HG03460 (cell line): ENCODE data around the gene FHDC1.
"Not testable (repeated sequence)": the region's sequence is repeated elsewhere in the genome, so short reads cannot be mapped to it uniquely, and the experiment has no call there.

Experiments
- ATAC-seq: cut with Tn5 transposase; IDR thresholded peaks from one replicate; pipeline ENCODE4 v1.9.1; 2021; ENCODE audit not compliant: unreplicated experiment

FHDC1 gene

GRCh38 chr4:152935631-152936445 is at the start of gene FHDC1:
Gene FHDC1 (plus strand): TSS chr4:152936323. CDS start chr4:152943058, 6,735 bp downstream.
- ATAC-seq: no peak

- no peak for ATAC-seq
Measured at GRCh38 chr4:152887981-152888380, 48.1 kb upstream of the FHDC1 start.

- ATAC-seq: no peak
Measured at GRCh38 chr4:152892974-152893373, 43.1 kb upstream of the FHDC1 start.

DNA sequence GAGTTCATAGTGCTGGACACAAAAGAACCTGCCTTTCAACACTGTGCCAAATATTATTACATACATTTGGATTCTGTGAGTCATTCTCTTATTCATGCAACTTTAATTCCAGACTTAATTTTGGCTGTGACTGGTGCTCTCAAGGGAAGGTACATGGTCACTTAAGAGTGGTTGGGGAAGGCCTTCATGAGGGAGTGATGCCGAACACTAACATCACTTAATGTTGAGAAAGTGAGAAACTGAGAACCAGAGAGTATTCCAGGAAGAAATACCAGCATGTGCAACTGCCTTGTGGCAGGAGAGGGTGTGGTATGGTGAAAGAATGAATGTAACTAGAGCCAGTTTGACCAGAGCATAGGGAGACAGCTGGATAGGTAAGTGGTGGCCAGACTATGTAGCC is 41.5 kb upstream of the FHDC1 start:
- ATAC-seq: no peak

- no peak for ATAC-seq
Measured at GRCh38 chr4:152896811-152897210, 39.3 kb upstream of the FHDC1 start.

- not testable (repeated sequence) for ATAC-seq
Measured at GRCh38 chr4:152898133-152898532, 38.0 kb upstream of the FHDC1 start.

DNA sequence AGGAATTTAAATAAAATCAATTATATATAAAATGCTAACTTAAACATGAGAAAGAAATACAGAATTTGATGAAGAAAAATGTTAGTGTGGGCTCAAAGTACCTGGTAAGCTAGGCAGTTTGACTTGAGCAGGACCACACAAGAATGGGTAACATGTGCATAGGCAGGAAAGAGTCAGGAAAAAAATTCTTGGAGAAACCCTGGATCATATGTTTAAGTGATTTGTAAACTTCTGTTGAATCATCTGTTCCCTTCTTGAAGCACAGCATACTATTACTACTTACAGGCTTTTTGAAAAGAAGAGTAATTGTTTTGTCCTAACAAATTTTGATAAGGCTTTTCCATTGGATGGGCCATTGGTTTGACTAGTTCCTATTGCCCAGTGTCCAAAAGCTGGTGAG is 37.5 kb upstream of the FHDC1 start:
- ATAC-seq: no peak

GRCh38 chr4:152900395-152900794 is 35.7 kb upstream of the FHDC1 start:
- ATAC-seq: no peak

DNA sequence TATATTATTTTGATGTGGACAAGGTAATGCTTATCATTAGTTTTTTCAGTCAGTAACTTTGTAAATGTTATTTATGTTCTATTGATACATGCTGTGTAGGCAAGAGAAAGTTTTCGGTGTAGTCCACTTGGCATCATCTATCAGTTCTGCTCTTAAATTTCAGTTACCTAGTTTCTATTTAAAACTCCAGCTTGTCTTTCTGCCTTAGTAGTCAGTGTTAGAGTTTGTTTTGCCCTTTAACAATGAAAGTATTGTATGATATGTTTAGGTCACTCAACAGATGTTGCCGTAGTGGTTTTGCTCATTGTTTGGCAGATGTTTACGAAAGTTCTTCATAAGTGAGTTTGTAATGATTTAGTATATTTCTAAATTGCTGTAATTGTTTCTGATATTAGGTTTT is 34.9 kb upstream of the FHDC1 start:
- no peak for ATAC-seq

DNA sequence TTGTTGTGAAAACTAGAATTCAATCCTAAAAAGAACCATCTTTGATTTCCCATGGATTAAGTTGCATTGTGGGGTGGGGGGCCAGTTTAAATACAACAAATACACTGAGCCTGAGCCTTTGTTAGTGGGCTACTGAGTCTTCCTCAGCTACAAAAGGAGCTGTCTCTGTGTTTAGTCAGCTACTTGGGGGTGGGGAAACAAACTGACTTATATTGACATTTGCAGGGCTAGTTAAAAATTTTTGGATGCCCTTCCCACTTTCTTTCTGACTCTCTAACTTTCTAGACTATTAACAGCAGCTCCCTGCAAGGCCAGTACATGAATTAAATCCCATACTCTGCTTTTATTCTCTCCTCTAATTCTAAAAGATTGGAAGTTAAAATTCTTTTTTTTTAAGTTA is 32.5 kb upstream of the FHDC1 start:
- no peak for ATAC-seq

DNA sequence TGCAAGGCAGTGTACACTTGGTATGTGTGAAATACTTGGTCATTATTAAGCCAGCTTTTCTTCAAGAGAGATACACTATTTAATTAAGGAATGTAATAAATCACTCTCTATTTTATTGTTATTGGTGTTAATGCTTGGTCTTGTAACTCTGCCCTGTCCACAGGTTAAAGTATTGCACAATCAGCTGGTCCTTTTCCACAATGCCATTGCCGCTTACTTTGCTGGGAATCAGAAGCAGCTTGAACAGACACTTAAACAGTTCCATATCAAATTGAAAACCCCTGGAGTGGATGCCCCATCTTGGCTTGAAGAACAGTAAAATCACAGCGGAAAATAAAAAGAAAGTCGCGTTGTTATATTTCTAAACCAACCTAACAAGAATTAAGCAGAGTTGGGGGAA is 26.2 kb upstream of the FHDC1 start:
- ATAC-seq: no peak

- no peak for ATAC-seq
Measured at GRCh38 chr4:152910521-152910920, 25.6 kb upstream of the FHDC1 start.

GRCh38 chr4:152917543-152918395 is 18.4 kb upstream of the FHDC1 start:
- no peak for ATAC-seq

DNA sequence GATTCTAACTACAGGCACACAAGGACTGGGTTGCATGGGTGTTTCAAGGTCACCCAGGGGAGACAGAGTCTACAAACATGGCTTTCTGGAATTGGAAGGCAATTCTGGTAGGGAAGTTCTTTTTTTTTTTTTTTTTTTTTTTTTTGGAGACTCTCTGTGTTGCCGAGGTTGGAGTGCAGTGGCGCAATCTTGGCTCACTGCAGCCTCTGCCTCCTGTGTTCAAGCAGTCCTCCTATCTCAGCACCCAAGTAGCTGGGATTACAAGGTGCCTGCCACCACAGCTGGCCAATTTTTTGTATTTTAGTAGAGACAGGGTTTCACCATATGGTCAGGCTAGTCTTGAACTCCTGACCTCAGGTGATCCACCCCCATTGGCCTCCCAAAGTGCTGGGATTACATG is 16.3 kb upstream of the FHDC1 start:
- no peak for ATAC-seq

DNA sequence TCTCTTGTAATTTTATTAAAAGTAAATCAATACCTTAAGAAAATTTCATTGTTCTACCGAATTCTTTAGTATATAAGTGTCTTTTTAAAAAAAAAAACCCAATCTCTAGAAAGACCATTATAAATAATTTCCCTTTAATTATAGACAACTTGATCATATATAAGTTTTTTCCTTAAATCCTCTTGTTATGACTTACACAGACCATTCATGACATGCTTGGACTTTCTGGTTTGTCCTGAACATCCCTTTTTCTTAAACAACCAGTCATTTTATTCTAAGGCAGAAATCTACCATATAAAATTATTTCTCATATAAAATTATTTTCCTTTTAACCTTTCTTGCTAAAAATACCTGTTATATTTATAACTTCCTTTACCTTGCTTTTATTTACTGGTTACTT is 15.4 kb upstream of the FHDC1 start:
- ATAC-seq: no peak

DNA sequence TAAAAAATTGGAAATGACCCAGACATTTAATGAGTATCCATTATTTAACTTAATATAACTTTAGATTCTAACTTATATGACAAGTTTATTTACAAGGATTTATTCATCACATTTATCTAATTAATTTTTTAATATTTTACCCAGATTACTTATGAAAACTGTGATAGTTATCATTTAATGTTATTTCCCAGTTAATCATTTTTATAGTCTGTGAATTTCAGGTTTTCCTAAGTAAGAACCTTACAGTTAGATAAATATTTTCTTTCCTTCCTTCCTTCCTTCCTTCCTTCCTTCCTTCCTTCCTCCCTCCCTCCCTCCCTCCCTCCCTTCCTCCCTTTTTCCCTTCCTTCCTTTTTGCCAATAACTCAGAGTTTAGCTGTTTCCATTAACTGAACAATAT is 14.8 kb upstream of the FHDC1 start:
- no peak for ATAC-seq

DNA sequence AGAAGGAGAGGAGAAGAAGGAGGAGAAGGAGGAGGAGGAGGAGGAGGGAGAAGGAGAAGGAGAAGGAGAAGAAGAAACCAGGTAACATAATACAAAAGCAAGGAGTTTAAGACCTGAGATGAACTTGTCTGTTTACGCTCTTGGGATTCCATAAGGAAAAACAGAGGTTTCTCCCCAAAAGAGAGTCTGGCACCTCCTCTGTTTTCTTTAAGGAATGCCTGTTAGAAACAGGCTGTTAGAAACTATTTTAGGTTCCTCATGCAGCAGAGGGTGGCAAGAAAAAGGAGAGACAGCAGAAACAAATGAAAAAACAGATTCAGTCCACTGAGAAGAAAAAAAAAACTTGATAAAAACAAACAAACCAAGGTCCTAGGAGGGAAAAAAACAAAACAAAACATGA is 10.3 kb upstream of the FHDC1 start:
- ATAC-seq: no peak

GRCh38 chr4:152926959-152927358 is 9.2 kb upstream of the FHDC1 start:
- no peak for ATAC-seq

DNA sequence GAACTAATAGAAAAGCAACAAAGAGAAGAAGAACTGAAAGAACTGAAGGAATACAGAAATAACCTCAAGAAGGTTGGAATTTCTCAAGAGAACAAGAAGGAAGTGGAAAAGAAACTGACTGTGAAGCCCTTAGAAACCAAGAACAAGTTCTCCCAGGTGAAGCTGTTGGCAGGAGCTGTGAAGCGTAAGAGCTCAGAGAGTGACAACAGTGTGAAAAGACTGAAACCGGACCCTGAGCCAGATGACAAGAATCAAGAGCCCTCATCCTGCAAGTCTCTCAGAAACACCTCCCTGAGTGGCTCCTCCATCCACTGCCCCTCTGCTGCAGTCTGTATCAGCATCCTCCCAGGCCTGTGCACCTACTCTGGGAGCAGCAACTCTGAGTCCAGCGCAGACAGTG is 8.4 kb upstream of the FHDC1 start:
- ATAC-seq: no peak

DNA sequence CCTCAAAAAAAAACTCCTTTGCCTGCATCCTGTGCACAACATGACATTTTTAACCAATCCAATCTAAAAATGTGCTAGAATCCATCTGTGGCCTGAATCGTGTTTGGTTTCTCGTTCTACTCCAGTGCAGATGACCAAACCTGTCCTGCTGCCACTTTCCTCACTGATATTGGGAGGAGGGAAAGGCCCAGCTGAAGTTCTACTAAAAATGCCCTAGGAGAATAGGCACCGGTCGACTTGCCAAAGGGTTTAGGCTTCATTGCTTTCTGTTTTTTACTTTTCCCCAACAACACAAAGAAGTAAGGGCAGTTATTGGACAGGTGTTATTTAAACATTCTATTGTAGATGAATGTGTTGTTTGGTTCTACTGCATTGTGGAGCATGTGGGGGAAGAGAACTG is 7.8 kb upstream of the FHDC1 start:
- ATAC-seq: no peak

DNA sequence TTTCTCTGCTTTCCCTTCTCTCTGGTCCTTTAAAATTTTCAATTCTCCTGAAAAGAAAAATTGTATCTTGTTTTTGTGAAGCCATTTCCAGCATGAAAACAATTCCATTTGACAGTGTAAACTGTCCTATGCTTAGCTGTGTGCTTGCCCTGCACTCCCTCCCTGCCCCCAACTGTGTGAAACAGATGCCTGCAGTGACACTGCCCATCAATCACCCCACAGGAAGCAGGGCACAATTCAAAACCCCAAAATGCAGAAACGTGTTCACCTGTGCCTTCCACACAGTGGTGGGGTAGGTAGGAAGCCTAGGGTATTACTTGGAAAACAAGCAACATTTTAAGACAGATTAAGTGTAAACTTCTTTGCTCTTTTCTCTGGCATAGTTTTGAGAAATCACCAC is 6.2 kb upstream of the FHDC1 start:
- no peak for ATAC-seq

- no peak for ATAC-seq
Measured at GRCh38 chr4:152935143-152935542, 980 bp upstream of the FHDC1 start.
